Transverse colon (tissue), 4 donors: ENCODE measurements around the gene TMEM45A.

Experiments used
- CTCF ChIP-seq, 5 experiments: fragments of 200-600 bp in 3 of 5; fragments of 450-650 bp in 2 of 5; sonication (generic) in 3 of 5; IDR thresholded peaks; 1 replicate in 2 of 5; 2 replicates in 3 of 5; pipeline ENCODE4 v1.5.1; 2016 to 2017; ENCODE audit warnings: antibody characterized with exemption in 5 of 5, inconsistent platforms in 3 of 5, mild to moderate bottlenecking in 2 of 5, moderate library complexity in 1 of 5
- POLR2A ChIP-seq: fragments of 450-650 bp; IDR thresholded peaks from one replicate; pipeline ENCODE4 v1.6.1; 2016; ENCODE audit warnings: antibody characterized with exemption, mild to moderate bottlenecking, moderate library complexity
- POLR2AphosphoS5 ChIP-seq, 3 donors: sonication (generic); formaldehyde crosslinking; IDR thresholded peaks; one replicate each; pipeline ENCODE4 v1.6.1; 2016; ENCODE audit warnings: antibody characterized with exemption in 3 of 3

GRCh38 chr3:100486808-100487207 is 5.6 kb upstream of the TMEM45A start:
- TF ChIP-seq CTCF (IDR thresholded peaks at IDR 0.05) (no peak), POLR2A (no peak), POLR2AphosphoS5 (IDR thresholded peaks at IDR 0.05) (no peak)
